K562 (cell line): Measurements from ENCODE around the gene SLC16A2. TPM values are rescaled to one million over a fixed set of nuclear protein-coding genes. Genes with fewer than 3 reads are reported as not detected.

ENCODE experiments used
- ATAC-seq: fragments of 200-7000 bp; cut with Tn5 transposase; 3 replicates; pipeline ENCODE4 v1.9.1; 2020; ENCODE audit warnings: moderate library complexity
- BruUV-seq: library from RNA; stranded (reverse); fragments of 400-500 nt; replicated peaks from 2 replicates; lab custom pipeline; 2021; lab: Mats Ljungman, UMichigan
- CTCF ChIA-PET: fragments of 300-600 bp; formaldehyde crosslinking; extraction: SDS; loops from one replicate; lab custom pipeline; 2021; ENCODE audit warnings: low intra/inter-chr PET ratio; lab: Yijun Ruan, JAX
- POLR2A ChIA-PET: fragments of 300-600, 350-650 bp; sonication (Branson Sonifier 250); formaldehyde crosslinking; extraction: SDS; loops from one replicate; lab custom pipeline; 2021; ENCODE audit warnings: antibody characterized with exemption, inconsistent platforms; lab: Yijun Ruan, JAX
- DNase-seq, 4 experiments: peaks; one replicate each; pipeline versions ENCODE4 v3.0.0 to v3.0.0-alpha.2; 2011 to 2018; ENCODE audit warnings: low spot score in 3 of 4, mixed read lengths in 3 of 4; ENCODE audit errors: extremely low read depth in 1 of 4
- FAIRE-seq: peaks from 2 replicates; lab custom pipeline; 2011; peaks lifted over from hg19 to GRCh38; lab: Jason Lieb, UNC
- H2AFZ ChIP-seq: 2 replicates; pipeline ENCODE4 v1.6.0; 2011; ENCODE audit warnings: low read depth, low read length, control low read depth, inconsistent platforms
- H3K27ac ChIP-seq: fragments of 200-600 bp; 3 replicates; pipeline ENCODE4 v1.8.0; 2011; ENCODE audit warnings: low read depth, mild to moderate bottlenecking, control low read depth, inconsistent platforms, low read length, moderate library complexity, mixed read lengths; ENCODE audit errors: extremely low read depth
- H3K27me3 ChIP-seq, 2 experiments: fragments of 300-600 bp in 1 of 2; 2 replicates in 1 of 2; 3 replicates in 1 of 2; pipeline versions ENCODE4 v1.6.0 to v1.8.0; 2011; ENCODE audit warnings: inconsistent platforms in 2 of 2, low read length in 2 of 2, mild to moderate bottlenecking in 1 of 2, mixed read lengths in 1 of 2, moderate library complexity in 1 of 2; ENCODE audit not compliant: control insufficient read depth in 2 of 2, insufficient read depth in 2 of 2
- H3K36me3 ChIP-seq: fragments of 300-600 bp; 3 replicates; pipeline ENCODE4 v1.8.0; 2011; ENCODE audit warnings: mild to moderate bottlenecking, low read length, inconsistent platforms; ENCODE audit not compliant: control insufficient read depth, insufficient read depth
- H3K4me1 ChIP-seq, 2 experiments: fragments of 200-600 bp in 1 of 2; replicated peaks in 1 of 2; 2 replicates in 1 of 2; 3 replicates in 1 of 2; pipeline versions ENCODE4 v1.5.1 to v1.8.0; 2011; ENCODE audit warnings: inconsistent platforms in 2 of 2, low read length in 2 of 2, mild to moderate bottlenecking in 1 of 2, mixed read lengths in 1 of 2, moderate library complexity in 1 of 2; ENCODE audit not compliant: control insufficient read depth in 2 of 2, insufficient read depth in 2 of 2
- H3K4me2 ChIP-seq: 2 replicates; pipeline ENCODE4 v1.6.1; 2011; ENCODE audit warnings: low read length, control low read depth, inconsistent platforms, mixed read lengths; ENCODE audit not compliant: insufficient read depth
- H3K4me3 ChIP-seq: fragments of 200-600 bp; sonication (generic), shearing (Covaris generic); 2 replicates; pipeline ENCODE4 v1.5.1; 2016; ENCODE audit warnings: control low read depth, inconsistent platforms
- H3K79me2 ChIP-seq: fragments of 200-600 bp; 3 replicates; pipeline ENCODE4 v1.8.0; 2011; ENCODE audit warnings: low read length, inconsistent platforms; ENCODE audit not compliant: control insufficient read depth, insufficient read depth
- H3K9ac ChIP-seq, 2 experiments: 2 replicates each; pipeline versions ENCODE4 v1.6.0 to v1.6.1; 2011; ENCODE audit warnings: low read depth in 2 of 2, low read length in 2 of 2, control low read depth in 1 of 2, inconsistent platforms in 1 of 2, mild to moderate bottlenecking in 1 of 2, mixed read lengths in 1 of 2; ENCODE audit not compliant: insufficient read depth in 1 of 2
- H3K9me1 ChIP-seq: one replicate; pipeline ENCODE4 v1.6.0; 2011; ENCODE audit warnings: inconsistent platforms, mild to moderate bottlenecking, low read length, moderate library complexity; ENCODE audit not compliant: control insufficient read depth, insufficient read depth
- H3K9me3 ChIP-seq: replicated peaks from 2 replicates; pipeline ENCODE4 v1.5.1; 2011; ENCODE audit warnings: low read depth, low read length, inconsistent platforms; ENCODE audit not compliant: control insufficient read depth, insufficient read depth
- H4K20me1 ChIP-seq: replicated peaks from 2 replicates; pipeline ENCODE4 v1.6.1; 2011; ENCODE audit warnings: low read length, inconsistent platforms, mixed read lengths; ENCODE audit not compliant: control insufficient read depth, insufficient read depth
- ARHGAP35 ChIP-seq: fragments of 450-650 bp; IDR thresholded peaks from 2 replicates; pipeline ENCODE4 v1.6.1; 2018; ENCODE audit not compliant: partially characterized antibody
- CBX2 ChIP-seq: fragments of 200-600 bp; sonication (generic); IDR thresholded peaks from one replicate; pipeline ENCODE4 v1.6.1; 2012; ENCODE audit warnings: mild to moderate bottlenecking, low read length, inconsistent platforms; ENCODE audit not compliant: insufficient read depth, poor library complexity, severe bottlenecking
- EHMT2 ChIP-seq: fragments of 450-650 bp; IDR thresholded peaks from 2 replicates; pipeline ENCODE4 v1.6.1; 2018; ENCODE audit warnings: antibody characterized with exemption
- MECOM ChIP-seq: fragments of 250-450 bp; sonication (Bioruptor Pico); IDR thresholded peaks from 2 replicates; pipeline ENCODE4 v1.8.0; 2022; ENCODE audit warnings: inconsistent platforms
- MEIS2 ChIP-seq: fragments of 450-650 bp; IDR thresholded peaks from 2 replicates; pipeline ENCODE4 v1.6.1; 2014; ENCODE audit warnings: mild to moderate bottlenecking; ENCODE audit not compliant: partially characterized antibody
- TCF3 ChIP-seq: sonication (generic); formaldehyde crosslinking; IDR thresholded peaks from 2 replicates; pipeline ENCODE4 v1.4.0; 2020; ENCODE audit warnings: mild to moderate bottlenecking, missing genetic modification reagents
- ZNF146 ChIP-seq: IDR thresholded peaks from one replicate; pipeline ENCODE4 v1.6.1; 2018; ENCODE audit warnings: missing compliant biosample characterization; ENCODE audit not compliant: unreplicated experiment
- ZNF586 ChIP-seq: fragments of 450-650 bp; formaldehyde crosslinking; conservative IDR thresholded peaks from 2 replicates; pipeline ENCODE4 v1.4.0; 2020; ENCODE audit warnings: mild to moderate bottlenecking, moderate library complexity
- WGBS: fragments of 100-300 bp; shearing (Covaris generic); methylation state at CpG from one replicate; pipeline ENCODE4 v1.1.6; 2016; ENCODE audit warnings: low coverage, mixed read lengths; ENCODE audit not compliant: insufficient coverage; ENCODE audit errors: missing lambda C conversion rate; 5-methylcytosine and 5-hydroxymethylcytosine counted together
- in situ Hi-C: fragments of 300-500 bp; cut with MboI; formaldehyde crosslinking; loops from 4 replicates; pipeline ENCODE4 v1.15.0; 2018; ENCODE audit warnings: inconsistent platforms, mixed read lengths
- intact Hi-C: fragments of 100-400 bp; cut with micrococcal nuclease; formaldehyde crosslinking; loops from 2 replicates; pipeline ENCODE4 v1.14.2; 2022
- polyA plus RNA-seq, 8 experiments: library from polyadenylated mRNA; depleted of rRNA in 4 of 8; stranded (reverse) in 5 of 8; unstranded in 3 of 8; fragments of >200 nt; fragmentation: Nextera tagmentation in 2 of 8; fragmentation: Illumina TruSeq in 1 of 8; extraction: Ambion mirVana in 2 of 8; extraction: Trizol in 1 of 8; gene quantifications; 2 replicates each; pipeline versions ENCODE4 v1.2.1 to v1.2.3, GENCODE V29; 2011 to 2014; ENCODE audit warnings: inconsistent platforms in 1 of 8, missing spikeins in 1 of 8
- total RNA-seq, 7 experiments: library from RNA; depleted of rRNA in 6 of 7; stranded (reverse); fragments of >200 nt in 6 of 7; fragmentation: Illumina TruSeq in 2 of 7; extraction: Trizol in 2 of 7; gene quantifications; 2 replicates each; pipeline versions ENCODE4 v1.2.1 to v1.2.3, GENCODE V29; 2011 to 2021; ENCODE audit warnings: low replicate concordance in 1 of 7
- TF ChIP-seq, protein P1 (sequence below): sonication (generic); formaldehyde crosslinking; IDR thresholded peaks from 2 replicates; pipeline ENCODE4 v1.8.0; 2022; ENCODE audit warnings: mild to moderate bottlenecking, missing genetic modification reagents, borderline replicate concordance
- TF ChIP-seq, protein P2 (sequence below): fragments of 450-650 bp; IDR thresholded peaks from 2 replicates; pipeline ENCODE4 v1.6.1; 2018; ENCODE audit warnings: mild to moderate bottlenecking, low read depth; ENCODE audit not compliant: partially characterized antibody
- TF ChIP-seq, protein P3 (sequence below): fragments of 250-450 bp; sonication (Bioruptor Pico); IDR thresholded peaks from 2 replicates; pipeline ENCODE4 v1.4.0; 2020; ENCODE audit warnings: borderline replicate concordance
- TF ChIP-seq, protein P4 (sequence below): sonication (generic); formaldehyde crosslinking; IDR thresholded peaks from 2 replicates; pipeline ENCODE4 v1.8.1; 2023; ENCODE audit warnings: mild to moderate bottlenecking, missing genetic modification reagents

The SLC16A2 gene
- total and polyA plus RNA-seq, 9 of the 15 experiments (the other 6 are each of a cell fraction or from before 2014, with no cell fraction given) = 0.07 TPM; not detected in 8

DNA sequence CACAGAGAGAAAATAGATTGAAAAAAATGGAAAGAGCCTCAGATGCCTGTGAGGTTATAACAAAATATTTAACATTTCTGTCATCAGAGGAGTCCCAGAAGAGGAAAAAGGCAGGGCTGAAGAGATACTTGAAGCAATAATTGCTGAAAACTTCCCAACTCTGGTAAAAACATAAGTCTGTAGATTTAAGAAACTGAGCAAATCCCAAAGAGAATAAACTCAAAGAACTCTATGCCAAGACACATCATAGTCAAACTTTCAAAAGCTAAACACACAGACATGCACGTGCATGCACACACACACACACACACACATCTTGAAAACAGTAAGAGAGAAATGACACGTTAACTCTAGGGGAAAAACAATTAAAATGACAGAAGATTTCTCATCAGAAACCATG lies 94.1 kb downstream of the SLC16A2 start:
- H3K79me2 ChIP-seq = no peaks in the 10 kb centered on the region
- no peaks in the 10 kb centered on the region for H3K9me3 ChIP-seq
- BruUV-seq = no TSS peak
- TF ChIP-seq MEIS2 = no peak
- TF ChIP-seq ZNF146 (CRISPR knock-in tag) = no peak
- no peak for TF ChIP-seq ZNF586 (CRISPR knock-in tag)
- TF ChIP-seq, protein P1, sequence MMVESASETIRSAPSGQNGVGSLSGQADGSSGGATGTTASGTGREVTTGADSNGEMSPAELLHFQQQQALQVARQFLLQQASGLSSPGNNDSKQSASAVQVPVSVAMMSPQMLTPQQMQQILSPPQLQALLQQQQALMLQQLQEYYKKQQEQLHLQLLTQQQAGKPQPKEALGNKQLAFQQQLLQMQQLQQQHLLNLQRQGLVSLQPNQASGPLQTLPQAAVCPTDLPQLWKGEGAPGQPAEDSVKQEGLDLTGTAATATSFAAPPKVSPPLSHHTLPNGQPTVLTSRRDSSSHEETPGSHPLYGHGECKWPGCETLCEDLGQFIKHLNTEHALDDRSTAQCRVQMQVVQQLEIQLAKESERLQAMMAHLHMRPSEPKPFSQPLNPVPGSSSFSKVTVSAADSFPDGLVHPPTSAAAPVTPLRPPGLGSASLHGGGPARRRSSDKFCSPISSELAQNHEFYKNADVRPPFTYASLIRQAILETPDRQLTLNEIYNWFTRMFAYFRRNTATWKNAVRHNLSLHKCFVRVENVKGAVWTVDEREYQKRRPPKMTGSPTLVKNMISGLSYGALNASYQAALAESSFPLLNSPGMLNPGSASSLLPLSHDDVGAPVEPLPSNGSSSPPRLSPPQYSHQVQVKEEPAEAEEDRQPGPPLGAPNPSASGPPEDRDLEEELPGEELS (CRISPR knock-in tag) = no peak
- TF ChIP-seq, protein P2, sequence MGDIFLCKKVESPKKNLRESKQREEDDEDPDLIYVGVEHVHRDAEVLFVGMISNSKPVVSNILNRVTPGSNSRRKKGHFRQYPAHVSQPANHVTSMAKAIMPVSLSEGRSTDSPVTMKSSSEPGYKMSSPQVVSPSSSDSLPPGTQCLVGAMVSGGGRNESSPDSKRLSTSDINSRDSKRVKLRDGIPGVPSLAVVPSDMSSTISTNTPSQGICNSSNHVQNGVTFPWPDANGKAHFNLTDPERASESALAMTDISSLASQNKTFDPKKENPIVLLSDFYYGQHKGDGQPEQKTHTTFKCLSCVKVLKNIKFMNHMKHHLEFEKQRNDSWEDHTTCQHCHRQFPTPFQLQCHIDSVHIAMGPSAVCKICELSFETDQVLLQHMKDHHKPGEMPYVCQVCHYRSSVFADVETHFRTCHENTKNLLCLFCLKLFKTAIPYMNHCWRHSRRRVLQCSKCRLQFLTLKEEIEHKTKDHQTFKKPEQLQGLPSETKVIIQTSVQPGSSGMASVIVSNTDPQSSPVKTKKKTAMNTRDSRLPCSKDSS = no peak
- TF ChIP-seq MECOM (CRISPR knock-in tag) = no peak
- TF ChIP-seq CBX2 = no peak
- TF ChIP-seq ARHGAP35 = no peak
- TF ChIP-seq, protein P3, sequence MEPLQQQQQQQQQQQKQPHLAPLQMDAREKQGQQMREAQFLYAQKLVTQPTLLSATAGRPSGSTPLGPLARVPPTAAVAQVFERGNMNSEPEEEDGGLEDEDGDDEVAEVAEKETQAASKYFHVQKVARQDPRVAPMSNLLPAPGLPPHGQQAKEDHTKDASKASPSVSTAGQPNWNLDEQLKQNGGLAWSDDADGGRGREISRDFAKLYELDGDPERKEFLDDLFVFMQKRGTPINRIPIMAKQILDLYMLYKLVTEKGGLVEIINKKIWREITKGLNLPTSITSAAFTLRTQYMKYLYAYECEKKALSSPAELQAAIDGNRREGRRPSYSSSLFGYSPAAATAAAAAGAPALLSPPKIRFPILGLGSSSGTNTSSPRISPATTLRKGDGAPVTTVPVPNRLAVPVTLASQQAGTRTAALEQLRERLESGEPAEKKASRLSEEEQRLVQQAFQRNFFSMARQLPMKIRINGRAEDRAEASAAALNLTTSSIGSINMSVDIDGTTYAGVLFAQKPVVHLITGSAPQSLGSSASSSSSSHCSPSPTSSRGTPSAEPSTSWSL (CRISPR knock-in tag) = no peak
- no peak for TF ChIP-seq TCF3
- TF ChIP-seq EHMT2 = no peak
- TF ChIP-seq, protein P4, sequence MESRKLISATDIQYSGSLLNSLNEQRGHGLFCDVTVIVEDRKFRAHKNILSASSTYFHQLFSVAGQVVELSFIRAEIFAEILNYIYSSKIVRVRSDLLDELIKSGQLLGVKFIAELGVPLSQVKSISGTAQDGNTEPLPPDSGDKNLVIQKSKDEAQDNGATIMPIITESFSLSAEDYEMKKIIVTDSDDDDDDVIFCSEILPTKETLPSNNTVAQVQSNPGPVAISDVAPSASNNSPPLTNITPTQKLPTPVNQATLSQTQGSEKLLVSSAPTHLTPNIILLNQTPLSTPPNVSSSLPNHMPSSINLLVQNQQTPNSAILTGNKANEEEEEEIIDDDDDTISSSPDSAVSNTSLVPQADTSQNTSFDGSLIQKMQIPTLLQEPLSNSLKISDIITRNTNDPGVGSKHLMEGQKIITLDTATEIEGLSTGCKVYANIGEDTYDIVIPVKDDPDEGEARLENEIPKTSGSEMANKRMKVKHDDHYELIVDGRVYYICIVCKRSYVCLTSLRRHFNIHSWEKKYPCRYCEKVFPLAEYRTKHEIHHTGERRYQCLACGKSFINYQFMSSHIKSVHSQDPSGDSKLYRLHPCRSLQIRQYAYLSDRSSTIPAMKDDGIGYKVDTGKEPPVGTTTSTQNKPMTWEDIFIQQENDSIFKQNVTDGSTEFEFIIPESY (CRISPR knock-in tag) = no peak
- FAIRE-seq = no peak
- no peak overlapping the region for H3K4me2 ChIP-seq
- no peaks in the 10 kb centered on the region for H3K27me3 ChIP-seq
- no peak overlapping the region for H2AFZ ChIP-seq
- no peak for ATAC-seq
- no peaks in the 10 kb centered on the region for H4K20me1 ChIP-seq
- intact Hi-C loops = no loop called here
- H3K36me3 ChIP-seq = no peaks in the 10 kb centered on the region
- ChIA-PET POLR2A (no interaction called here), CTCF (no interaction called here)
- 0% methylated on average over 2 of the region's 2 CpGs for WGBS
- in situ Hi-C loops = no loop called here
- H3K9me1 ChIP-seq = no peaks in the 10 kb centered on the region
- H3K4me3 ChIP-seq = no peak overlapping the region
- H3K9ac ChIP-seq = no peak overlapping the region
- DNase-seq = no peak
- no peak overlapping the region for H3K27ac ChIP-seq
- H3K4me1 ChIP-seq = no peaks in the 10 kb centered on the region
